GM18520 (cell line): ENCODE results near the gene TUBGCP2.
A peak's percentile ranks its signal among the peaks of the same experiment; 100 is the strongest.

Experiments
- ATAC-seq: cut with Tn5 transposase; IDR thresholded peaks from one replicate; pipeline ENCODE4 v1.9.1; 2021; ENCODE audit not compliant: unreplicated experiment

Gene TUBGCP2

GRCh38 chr10:133307776-133308420 lies 774 bp downstream of the TUBGCP2 start:
- ATAC-seq, result peak; percentile 33

DNA sequence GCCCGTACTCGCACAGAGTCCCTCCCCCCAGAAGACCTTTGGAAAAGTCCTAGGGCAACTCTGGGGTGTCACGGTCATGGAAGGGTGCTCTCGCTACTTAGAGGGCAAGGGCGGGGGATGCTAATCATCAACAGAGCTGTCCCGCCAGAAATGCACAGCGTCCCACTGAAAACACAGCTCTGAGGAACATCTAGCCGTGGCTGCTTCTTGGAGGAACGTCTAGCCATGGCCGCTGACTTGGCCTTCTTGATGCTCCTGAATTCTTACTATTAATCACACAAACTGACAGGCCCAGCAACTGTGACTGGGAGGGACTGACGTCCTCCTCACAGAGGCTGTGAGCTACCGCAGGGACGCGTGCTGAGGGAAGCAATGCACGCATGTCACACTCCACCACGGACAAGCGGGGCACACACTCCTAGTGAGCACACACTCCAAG lies 1.7 kb downstream of the TUBGCP2 start:
- no peak for ATAC-seq

- ATAC-seq, result no peak
These were observed 2.6 kb downstream of the TUBGCP2 start for GRCh38 chr10:133306097-133306476.

DNA sequence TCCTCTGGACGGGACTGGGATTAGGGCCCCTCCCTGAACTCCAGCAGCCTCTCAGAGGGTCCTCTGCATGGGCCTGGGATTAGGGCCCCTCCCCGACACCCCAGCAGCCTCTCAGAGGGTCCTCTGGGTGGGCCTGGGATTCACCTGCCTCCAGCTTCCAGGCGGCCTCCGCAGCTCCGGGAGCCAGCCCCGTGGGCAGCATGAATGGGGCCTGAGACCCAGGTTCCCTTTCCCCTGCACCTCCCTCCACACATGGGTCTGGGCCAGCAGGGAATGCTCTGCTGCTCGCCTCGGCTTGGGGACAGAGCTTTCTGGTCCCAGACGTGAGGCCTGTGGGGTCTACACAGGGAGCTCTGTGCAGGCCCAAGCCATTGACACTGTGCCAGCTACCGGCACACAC lies 5.5 kb downstream of the TUBGCP2 start:
- ATAC-seq, result no peak

DNA sequence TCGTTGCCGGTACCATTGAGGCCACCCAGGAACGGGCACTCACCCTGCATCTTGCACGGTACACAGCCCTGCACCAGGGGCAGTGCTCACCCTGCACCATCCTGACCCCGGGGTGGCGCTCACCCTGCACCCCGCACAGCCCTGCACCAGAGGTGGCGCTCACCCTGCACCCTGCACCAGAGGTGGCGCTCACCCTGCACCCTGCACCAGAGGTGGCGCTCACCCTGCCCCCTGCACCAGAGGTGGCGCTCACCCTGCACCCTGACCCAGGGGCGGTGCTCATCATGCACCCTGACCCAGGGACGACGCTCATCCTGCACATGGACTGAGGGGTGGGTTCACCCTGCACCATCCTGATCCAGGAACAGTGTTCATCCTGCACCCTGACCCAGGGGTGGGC lies 6.4 kb downstream of the TUBGCP2 start:
- ATAC-seq, result no peak

DNA sequence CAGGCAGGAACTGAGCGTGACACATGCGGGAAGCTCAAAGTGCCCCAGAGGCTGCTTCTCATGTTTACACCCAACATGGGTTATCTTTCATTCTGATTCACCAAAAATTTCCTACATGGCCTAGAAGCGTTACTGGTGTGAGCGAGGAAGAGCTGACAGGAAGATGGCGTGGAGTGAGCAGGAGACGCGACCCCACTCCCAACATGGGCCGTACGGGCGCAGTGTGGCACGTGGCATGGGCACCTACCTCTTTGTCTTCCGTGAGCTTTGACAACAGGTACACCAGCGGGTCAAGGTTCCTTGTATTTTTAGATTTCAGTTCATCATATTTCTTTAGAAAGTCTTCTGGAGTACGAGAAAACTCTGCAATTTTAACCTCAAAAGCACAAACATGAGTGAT lies 8.9 kb downstream of the TUBGCP2 start:
- no peak for ATAC-seq

GRCh38 chr10:133299224-133299623 lies 9.4 kb downstream of the TUBGCP2 start:
- no peak for ATAC-seq

- no peak for ATAC-seq
These were observed 10.2 kb downstream of the TUBGCP2 start for GRCh38 chr10:133298466-133298865.

- no peak for ATAC-seq
These were observed 11.2 kb downstream of the TUBGCP2 start for GRCh38 chr10:133297504-133297903.

- ATAC-seq, result no peak
These were observed 13.0 kb downstream of the TUBGCP2 start for GRCh38 chr10:133295426-133296320.

DNA sequence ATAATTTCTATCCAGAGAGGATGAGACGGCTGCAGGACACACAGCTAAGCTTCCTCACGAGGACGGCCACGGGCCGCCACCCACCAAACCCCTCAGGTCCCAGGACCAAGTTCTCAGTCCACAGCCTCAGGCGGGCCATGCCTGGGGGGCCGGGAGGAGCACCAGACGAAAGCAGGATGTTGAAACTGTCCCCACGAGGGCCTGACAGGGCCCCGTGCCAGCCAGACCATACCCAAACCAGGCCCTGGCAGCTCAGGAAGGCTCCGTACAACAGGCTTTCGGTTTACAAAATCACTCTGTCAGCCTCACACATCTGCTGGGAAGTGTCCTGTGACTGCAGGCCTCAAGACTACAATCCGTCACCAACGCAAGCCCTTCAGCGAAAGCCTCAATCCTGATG lies 14.5 kb downstream of the TUBGCP2 start:
- no peak for ATAC-seq

- ATAC-seq, result no peak
These were observed 14.9 kb downstream of the TUBGCP2 start for GRCh38 chr10:133293810-133294119.

DNA sequence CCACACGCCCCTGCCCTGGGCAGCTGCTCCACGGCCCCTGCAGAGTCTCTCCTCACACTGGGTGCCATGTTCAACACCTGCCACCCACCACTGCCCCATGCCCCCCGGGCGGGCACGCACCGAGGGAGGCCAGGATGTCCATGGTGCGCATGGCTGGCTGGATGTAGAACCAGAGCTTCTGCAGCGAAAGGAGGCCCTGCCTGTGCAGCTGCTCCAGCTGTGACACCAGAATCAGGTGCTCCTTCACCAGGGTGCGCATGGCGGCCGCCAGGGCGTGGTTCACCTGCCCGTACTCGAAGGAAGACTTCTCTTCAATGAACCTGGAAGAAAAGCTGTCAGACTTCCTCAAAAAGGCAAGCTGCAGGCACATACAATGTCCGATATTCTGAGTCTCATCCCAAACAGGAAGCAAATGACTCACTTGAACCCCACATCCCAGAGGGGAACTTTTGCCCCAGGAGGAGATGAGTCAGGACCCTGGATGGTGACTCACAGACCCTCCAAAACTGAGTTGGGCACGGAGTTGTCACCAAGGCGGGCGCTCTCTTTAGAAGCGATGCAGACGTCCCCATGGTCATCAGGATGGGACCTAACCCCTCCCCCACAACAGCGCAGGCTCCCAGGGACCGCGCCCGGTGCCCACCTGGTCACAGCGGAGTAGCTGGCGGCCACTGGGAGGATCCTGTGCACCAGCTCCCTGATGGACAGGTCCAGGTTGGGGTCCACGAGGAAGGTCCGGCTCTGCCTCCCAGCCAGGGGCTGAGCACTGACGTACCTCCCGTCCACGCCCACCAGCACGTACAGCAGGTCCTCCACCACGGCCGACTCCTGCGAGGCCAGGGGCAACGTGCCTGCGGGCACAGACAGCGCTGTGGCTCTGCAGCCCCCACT lies 15.5 kb downstream of the TUBGCP2 start:
- ATAC-seq, result no peak

- ATAC-seq, result no peak
These were observed 18.9 kb downstream of the TUBGCP2 start for GRCh38 chr10:133289761-133290160.

GRCh38 chr10:133287832-133288500 lies 20.7 kb downstream of the TUBGCP2 start:
- ATAC-seq, result no peak

GRCh38 chr10:133286366-133286765 lies 22.3 kb downstream of the TUBGCP2 start:
- no peak for ATAC-seq

GRCh38 chr10:133285217-133285616 lies 23.5 kb downstream of the TUBGCP2 start:
- ATAC-seq, result no peak

GRCh38 chr10:133283931-133284330 lies 24.7 kb downstream of the TUBGCP2 start:
- ATAC-seq, result no peak

DNA sequence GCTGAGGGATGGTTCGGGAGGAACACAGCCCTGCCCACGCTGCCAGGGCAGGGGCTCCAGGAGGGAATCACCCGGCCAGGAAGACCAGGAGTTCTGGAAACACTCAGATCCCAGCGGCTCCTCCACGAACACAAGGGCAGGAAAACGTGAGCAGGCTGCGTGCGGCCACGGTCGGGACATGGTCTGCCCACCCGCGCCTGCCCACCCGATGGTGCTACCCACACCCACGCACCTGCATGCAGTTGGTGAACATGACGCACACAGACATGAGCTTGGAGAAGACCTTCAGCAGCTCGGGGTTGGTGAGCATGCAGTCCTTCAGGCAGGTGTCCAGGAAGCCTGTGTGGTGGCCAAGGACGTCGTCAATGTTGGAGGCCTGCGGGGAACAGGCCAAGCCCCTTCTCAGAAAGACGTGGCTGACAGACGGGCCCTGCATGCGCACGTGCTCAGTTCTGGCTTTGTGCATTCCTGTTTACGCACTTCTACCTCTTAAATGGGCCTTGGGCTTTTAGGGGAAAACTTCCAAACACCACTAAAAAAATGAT lies 25.8 kb downstream of the TUBGCP2 start:
- ATAC-seq, result no peak

DNA sequence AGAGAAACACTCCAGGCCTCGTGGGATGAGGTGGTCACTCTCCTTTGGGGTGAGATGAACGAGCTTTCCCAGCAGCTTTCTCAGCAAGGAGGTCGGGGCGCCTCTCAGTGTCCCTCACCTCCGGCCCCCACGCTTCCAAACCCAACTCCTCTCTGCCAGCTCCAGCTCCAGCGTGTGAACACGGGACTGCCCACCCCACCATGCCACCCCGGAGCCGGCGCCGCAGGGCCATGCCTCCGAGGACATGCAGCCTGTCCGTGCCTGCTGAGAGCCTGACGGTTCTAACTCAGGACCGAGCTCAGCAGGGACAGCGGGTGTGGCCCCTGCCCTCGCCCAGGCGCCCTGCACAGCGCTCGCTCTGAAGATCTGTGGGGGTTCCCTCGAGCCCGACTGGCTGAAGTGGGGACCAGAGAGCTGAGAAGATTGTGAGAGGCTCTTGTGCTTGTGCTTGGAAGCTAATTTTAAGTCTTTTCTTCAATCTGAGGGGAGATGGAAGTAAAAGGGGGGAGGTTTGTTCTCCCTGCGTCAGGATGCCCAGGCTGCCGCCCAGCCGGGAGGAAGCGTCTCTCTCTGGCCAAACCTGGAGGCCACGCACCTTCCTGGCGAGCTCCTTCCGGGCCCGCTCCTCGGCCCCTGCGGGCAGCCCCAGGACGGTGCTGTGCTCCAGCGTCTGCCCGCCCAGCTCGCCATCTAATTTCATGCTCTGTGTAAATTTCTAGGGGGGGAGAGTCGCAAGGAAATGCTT lies 26.9 kb downstream of the TUBGCP2 start:
- no peak for ATAC-seq
